NCI-H82 (cell line): ENCODE results near the gene AKAP8L.

Experiments
- DNase-seq: peaks from one replicate; lab custom pipeline; 2025; lab: John Stamatoyannopoulos, UW

The AKAP8L gene

DNA sequence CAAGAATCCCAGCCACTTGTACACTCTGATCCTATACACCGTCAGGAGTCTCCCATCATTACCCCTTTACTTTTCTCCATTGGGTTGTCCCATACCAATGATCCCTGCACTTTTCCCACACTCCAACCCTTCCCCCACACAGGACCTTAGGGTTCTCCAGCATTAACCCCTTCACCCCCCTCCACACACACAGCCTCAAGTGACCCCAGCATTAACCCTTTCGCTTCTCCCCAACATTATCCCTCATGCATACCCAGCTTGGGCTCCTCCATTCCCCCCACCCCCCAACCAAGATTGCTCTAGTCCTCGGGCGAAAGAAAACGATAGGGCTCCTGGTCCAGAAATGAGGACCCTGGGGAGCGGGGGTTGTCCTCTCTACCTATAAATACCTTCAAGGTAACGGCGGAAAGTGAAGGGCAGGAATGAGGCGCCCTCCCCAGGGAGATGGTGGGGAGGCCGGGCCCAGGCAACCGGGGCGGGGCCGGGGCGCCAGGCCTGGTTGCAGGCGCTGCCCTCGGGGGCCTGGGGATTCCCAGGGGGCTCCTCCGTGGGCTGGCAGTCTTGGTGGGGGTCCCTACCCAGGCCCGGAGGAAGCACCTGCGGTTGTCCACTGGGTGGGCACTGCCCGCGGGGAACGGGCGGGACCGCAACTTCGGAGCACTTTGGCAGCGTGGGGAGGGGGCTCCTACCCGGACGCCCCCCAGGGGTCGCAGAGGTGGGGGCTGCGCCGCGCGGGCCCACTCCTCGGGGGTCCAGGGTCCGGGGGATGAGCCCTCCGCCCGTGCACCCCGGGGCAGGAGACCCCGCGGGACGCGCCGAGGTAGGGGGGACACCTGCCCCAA lies 30.2 kb upstream of the AKAP8L start:
- peak; percentile 57 for DNase-seq

DNA sequence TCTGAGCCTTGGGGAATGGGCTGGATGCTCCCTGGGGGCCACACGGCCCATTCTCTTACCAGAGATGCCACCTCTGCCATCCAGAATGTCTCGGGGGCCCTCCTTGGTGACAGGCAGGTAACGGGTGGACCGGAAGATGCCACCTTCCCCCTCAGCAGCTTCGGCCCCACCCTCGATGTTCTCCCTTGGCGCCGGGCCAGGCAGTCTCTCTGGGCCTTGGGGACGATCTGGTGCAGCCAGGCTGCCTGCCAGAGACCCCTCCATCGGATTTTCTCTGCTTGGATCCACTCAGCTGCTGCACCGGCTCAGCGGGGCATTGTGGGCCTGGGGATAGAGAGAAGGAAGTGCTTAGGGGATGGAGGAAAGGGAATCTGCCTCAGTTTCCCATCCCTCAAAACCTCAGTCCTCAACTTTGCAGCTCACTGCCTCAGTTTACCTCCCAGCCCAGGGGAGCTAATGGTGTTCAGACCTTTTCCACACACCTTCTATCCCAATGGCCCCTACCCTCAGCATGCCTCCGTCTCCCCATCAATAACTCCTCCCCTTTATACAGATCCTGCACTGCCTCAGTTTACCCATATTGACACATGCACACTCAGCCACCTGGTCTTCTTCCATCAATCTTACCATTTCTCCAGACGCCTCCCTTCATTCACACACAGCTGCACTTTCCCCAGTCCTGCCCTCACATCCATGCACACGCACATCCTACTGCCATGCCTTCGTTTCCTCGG lies 29.4 kb upstream of the AKAP8L start:
- peak; percentile 52 for DNase-seq

DNA sequence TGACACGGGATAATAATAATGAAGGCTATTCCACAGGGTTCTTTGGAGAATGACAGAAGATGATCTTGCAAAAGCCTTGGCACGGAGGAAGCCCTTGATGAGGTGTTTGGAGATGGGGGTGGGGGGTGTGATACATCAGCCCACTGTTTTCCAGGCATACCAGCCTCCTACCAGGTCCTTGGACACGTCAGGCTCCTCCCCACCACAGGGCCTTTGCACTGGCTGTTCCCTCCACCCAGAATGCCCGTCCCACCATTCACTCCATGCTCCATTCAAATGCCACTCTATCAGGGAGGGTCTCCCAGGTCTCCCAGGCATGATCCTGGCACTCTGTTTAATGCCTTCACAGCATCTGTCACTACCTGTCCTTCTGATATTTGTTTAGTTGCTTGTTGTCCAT lies 28.3 kb upstream of the AKAP8L start:
- DNase-seq = no peak

DNA sequence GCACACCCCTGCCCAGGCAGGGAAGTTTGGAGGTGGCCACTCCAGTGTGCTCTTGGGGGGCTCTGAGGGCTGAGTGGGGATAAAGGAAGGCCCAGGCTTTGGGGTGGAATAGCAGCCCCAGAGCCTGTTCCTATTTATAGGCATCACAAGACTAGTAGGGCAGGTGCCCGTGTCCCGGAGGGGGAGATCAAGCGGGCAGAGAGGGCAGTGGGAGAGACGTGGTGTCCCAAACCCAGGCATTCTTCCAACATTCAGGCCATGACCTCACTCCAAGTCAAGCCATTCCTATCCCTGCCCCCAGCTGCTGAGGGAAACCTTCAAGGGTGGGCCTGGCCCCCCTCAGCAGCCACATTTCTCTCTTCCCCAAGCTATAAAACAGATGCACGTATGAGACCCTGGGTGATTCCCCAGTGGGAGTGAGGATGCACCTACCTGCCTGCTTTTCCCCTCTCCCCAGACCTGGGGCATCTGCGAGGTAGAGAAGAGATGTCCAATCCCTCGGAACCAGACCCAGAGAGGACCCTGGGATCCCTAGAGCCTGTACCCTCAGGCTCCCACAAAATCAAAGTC lies 27.1 kb upstream of the AKAP8L start:
- no peak for DNase-seq

DNA sequence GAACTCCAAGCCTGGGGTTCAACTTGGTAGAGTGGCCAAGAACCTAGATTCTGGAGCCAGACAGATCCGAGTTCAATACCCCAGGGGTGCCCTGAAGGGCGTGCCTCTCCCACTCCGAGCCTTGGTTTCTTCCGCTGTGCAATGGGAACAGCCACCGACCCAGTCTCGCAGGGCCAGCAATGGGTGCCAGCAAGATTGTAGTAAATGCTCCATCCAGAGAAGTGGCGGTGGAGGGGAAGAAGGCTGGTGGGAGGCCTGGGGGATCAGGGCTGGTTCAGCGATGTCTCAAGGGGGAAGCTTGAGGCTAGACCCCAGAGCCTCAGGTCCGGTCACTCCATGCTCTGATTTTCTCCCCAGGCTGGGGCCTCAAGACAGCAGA lies 26.4 kb upstream of the AKAP8L start:
- no peak for DNase-seq

DNA sequence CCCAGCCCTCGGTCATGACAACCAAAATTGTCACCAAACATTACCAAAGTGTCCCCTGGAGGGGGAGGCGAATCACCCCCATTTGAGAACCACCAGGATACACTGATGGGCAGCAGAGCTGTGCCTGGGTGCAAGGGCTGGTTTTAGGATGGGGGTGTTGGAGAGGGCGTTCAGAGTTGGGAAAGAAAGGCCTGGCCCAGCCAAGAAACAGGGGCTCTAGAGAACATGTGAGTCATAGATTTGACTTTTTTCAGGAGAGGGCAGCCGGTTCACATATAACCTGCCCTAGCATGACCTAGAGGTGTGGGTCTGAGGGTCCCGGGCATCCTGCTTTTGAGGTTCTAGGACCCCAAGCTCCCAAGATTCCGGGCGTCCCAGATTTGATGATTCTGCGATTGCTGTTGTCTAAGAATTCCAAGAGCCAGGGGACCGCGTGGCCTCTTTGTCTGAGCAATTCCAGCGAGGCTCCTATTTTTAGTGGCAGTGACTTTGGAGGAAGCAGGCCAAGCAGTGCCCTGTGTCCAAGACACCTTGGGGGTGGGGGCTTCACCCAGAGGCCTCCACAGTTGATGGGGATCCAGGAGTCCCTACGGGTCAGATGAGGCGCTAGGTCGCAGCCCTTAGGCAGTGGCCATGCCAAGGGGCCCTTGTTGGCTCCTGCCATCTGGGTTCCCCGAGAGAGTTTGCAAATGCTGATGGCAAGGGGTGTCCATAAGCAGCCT lies 25.9 kb upstream of the AKAP8L start:
- DNase-seq = no peak

DNA sequence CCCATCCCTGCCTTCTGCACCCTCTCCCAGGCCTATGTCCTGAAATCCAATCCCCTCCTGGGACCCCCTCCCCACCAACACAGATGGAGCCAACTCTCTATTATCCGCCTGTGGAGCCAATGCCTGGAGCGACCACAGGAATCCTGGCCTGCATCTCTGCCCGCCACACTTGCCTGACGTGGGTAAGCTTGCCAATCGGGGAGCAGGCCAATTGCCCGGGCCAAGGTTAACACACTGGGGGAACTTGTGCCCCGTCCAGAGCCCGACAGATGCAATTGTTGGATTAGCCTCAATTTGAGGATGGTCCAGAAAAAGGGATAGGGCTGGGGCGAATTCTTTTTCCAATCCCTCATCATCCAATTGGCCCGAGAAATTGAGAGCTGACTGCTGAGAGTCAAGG lies 25.1 kb upstream of the AKAP8L start:
- DNase-seq = no peak

DNA sequence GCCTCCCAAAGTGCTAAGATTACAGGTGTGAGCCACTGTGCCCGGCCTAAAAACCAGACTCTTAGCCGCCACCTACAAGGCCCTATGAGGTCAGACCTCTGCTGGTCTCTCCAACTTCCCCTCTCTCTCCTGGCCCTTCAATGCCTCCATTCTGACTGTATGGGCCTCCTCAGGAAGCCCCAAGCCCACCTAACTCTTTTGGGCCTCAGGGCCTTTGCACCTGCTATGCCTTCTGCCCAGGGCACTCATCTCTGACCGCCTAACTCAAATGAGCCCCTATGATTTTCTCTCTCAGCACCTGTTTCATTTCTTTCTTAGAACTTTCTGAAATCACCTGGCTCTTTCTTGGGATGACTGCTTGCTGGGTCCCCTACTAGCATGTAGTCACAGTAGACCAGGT lies 24.5 kb upstream of the AKAP8L start:
- no peak for DNase-seq

DNA sequence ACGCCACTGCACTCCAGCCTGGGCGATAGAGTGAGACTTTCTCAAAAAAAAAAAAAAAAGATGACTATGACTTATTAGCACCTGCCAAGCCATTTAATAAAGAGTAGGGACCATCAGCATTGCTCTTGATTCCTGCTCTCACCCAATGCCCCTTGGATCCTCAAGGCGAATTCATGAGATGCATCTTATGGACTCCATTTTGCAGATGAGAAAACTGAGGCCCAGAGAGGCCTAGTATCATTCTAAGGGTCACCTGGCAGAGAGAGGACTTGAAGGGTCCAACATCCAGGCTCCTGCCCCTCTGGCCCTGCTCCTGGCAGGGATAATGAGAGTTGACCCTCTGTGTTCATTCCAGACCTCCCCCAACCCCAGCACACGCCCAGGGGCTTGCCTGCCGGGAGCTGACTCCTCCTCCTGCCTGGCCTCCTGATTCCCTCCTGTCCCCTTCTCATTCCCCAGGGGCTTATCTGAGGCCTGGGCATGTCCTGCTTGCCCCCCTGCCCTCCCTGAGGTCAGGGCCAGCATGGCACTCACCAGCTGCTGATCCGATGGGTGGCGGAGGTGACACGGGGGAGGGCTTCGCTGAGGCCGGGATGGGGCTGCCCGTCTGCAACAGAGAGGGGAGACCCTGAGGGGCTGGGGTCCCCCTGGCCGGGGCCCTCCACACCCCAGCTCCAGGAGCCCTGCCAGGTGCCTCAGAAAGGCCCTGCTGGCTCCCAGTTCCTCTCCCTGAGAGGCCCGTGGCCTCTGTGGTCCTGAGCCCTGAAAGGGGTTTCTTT lies 23.5 kb upstream of the AKAP8L start:
- DNase-seq = no peak

DNA sequence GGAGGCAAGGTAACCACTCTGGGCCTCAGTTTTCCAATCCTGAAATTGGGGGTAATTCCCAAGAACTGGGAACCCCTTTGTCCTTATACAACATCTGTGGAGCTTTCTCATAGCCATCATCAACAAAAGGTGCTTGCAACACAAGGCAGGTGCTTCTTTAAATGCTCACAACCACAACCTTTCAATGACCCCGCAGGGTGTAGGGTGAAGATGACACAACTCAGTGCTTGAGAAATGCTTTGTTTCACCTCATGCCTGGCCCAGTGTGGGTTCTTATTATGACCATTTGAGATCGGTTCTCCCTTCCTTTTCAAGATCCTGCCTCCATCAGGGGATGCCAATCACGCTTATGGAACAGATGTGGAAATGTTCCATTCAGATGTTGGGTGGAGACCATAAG lies 22.5 kb upstream of the AKAP8L start:
- no peak for DNase-seq

DNA sequence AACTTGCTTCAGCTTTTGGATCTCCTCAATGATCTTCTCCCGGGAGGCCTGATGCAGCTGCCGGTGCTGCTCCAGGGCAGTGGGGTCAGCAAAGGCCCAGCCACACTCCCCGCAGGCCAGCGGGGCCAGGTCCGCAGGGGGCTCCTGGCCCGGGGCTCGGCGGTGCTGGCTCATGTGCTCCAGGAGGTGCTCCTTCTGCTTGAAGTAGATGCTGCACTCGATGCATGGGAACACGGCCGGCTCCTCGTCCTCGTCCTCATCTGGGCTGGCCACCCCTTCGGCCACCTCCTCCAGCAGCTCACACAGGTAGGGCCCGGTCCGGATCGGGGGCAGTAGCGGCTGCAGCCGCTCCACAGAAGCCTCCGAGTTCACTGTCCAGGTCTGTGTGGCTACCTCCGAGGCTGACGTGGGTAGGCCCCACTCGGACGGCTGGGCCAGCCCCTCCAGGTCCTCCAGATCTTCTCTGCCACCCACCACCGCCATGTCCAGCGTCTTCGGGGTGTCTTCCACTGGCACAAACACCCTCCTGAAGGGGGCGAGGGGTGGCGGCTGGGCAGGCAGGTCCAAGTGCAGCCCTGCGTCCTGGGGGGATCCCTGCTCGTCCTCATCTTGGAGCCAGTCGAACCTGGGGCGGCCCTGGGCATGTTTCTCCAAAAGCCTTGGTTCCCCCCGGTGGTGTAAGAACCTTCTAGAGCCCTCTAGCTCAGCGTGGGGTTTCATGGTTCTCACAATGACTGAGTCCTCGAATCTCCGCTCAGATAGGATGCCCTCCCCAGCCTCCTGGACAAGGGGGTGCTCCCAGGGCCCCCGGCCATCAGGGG lies 21.2 kb upstream of the AKAP8L start:
- DNase-seq = no peak

DNA sequence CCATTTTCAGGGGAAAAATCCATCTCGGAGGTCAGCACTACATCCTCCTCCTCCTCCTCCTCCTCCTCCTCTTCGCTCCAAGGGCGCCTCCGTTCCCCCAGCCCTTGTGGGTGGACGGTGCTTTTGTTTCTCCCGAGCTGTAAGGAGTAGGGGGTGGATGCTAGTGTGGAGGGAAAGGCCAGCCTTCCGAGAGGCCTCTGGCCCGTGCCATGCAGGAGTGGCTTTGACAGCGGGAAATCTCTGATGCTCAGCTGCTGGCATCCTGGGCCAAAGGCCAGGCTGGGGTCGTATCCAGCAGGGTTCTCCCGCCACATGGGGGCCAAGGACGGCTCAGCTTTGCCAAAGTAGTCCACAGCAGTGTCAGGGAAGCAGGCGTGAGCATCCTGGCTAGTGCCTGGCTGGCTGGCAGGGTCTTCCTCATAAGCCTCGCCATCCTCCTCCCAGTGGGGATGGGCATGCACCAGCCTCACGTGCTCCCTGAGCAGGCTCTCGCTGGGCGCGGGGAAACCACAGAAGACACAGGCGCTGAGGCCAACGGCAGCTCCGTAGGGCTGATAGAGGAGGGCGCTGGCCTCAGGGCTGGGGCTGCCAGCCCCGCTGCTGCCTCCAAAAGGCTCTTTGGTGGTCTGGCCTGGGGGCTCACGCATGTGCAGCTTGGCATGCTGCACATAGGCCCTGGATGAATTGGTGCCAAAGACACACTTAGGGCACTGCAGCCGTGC lies 20.5 kb upstream of the AKAP8L start:
- DNase-seq = no peak

DNA sequence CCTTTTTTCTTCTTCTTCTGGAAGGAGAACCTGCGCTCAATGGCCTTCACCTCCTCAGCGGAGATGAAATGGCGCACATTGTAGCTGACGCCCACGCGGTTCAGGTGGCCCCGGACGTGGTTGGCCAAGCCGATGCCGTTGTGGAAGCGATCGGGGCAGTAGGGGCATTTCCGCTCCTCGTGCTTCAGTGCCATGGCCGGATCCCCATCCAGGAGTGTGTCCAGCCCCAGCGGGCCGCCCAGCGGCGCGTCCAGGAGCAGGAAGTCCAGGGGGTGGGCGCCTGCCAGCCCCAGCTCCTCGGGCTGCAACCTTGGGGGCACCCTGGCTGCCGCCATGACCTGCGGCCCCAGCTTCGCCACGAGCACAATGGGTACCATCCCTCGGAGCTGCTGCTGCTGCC lies 19.8 kb upstream of the AKAP8L start:
- no peak for DNase-seq

DNA sequence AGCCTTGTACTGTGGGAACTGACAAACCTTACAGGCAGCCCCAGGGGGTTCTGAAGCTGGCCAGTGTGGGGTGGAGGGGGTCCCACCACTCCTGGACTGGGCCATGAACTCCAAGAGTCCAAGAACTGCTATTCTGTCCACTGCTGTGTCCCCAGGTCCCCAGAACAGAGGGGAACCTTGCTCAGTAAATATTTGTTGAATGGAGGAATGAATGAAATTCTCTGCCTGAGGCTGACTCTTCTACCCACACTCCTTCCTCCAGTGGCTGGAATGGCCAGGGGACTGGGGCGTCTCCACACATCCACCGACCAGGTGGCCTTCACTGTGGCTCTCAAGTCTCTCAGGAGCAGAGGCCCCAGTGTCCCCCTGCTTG lies 19.3 kb upstream of the AKAP8L start:
- DNase-seq = no peak

DNA sequence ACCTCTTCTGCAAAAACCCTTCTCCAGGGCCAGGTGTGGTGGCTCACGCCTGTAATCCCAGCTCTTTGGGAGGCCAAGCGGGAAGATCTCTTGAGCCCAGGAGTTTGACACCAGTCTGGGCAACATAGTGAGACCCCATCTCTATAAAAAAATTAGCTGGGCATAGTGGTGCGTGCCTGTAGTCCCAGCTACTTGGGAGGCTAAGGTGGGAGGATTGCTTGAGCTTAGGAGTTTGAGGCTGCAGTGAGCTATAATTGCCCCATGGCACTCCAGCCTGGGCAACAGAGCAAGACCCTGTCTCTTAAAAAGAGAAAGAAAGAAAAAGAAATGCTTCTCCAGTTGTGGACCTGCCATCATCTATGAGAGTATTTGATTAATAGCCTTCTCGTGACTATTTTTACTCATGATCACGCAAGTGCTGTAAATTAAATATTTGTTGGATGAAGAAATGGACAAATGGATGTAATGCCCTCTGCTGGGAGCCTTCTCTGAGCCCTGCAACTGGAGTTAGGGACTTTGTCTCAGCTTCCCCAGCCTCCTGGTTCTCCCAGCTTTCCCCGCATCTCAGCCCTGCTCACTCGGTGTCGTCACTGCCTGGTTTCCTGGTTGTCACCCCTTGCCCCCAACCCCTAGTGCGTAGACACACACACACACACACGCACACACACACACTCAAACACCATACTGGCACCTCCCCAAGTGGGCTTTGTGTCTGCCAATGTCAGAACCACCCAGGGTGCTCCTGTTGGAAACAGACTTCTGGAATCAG lies 18.8 kb upstream of the AKAP8L start:
- no peak for DNase-seq

DNA sequence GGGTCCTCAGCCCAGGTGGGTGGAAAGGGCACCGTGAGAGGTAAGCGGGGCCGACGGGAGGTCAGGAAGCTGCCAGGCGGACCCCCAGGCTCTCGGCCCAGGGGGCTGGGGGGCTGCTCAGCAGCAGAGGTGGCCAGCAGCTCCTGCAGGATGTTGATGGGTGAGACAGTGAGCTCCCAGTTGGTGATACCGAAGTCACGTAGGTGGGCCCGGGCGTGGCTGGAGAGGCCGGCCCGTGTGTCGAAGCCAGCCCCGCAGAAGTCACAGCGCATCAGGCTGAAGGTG lies 18.0 kb upstream of the AKAP8L start:
- DNase-seq = no peak

DNA sequence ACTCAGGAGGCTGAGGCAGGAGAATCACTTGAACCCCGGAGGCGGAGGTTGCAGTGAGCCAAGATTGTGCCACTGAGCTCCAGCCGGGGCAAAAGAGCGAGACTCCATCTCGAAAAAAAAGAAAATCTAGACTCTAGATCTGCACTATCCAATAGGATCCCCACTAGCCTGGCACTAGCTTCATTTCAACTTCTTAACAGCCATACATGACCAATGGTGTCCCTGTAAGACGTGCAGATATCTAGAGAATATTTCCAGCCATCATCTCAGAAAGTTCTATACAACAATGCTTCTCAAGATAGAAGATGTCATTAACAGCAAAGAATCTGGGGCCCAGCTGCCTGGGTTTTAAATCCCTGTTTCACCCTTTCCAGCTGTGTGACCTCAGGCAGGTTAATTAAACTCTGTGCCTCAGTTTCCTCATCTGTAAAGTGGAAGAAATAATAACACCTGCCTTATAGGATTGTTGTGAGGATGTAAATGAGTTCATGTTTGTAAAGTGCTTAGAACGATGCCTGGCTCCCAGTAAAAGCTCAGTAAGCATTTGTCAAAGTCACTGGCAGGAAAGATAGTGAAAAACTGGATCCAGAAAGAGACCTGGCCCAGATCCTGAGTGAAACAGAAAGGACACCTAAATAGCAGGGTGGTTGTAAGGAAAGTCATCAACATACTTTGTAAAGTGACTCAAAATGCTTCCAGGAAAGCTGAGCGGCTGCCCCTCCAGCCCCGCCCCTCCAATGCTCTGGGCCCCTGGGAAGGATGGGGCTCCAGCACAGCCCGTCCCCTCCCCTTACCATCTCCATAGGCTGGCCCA lies 17.4 kb upstream of the AKAP8L start:
- DNase-seq = no peak

DNA sequence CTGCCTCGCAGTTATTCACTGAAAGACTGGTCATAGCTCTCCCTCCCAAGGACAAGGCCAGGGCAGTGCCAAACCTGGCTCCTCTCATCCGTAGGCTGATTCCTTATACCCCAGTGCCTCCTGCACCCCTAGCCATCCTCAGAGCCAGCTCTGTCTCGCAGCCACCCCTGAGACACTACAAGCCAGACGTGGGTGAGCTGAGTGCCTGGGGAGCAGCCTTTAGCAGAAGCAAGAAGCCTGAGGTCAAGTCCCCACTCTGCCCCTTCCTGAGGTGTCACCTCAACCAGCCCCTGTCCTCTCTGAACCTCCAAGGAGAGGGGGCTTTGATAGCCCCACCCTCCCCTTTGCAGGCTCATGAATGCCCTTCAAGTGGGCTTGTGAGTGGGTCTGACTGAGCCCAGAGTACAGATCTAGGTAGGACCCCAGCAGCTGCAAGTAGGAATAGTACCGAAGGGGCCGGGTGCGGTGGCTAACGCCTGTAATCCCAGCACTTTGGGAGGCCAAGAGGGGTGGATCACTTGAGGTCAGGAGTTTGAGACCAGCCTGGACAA lies 14.8 kb upstream of the AKAP8L start:
- DNase-seq = no peak
